VCaP (cell line): ENCODE measurements around the gene CREB3L2.
"Not testable (repeated sequence)": the region's sequence is repeated elsewhere in the genome, so short reads cannot be mapped to it uniquely, and the experiment has no call there.

Experiments
- H3K27ac ChIP-seq: fragments of 450-650 bp; 2 replicates; pipeline ENCODE4 v1.5.1; 2017
- TF ChIP-seq, protein P1 (sequence below): fragments of 450-650 bp; conservative IDR thresholded peaks from 2 replicates; pipeline ENCODE4 v1.5.1; 2017; ENCODE audit warnings: mild to moderate bottlenecking, moderate library complexity

CREB3L2 gene

DNA sequence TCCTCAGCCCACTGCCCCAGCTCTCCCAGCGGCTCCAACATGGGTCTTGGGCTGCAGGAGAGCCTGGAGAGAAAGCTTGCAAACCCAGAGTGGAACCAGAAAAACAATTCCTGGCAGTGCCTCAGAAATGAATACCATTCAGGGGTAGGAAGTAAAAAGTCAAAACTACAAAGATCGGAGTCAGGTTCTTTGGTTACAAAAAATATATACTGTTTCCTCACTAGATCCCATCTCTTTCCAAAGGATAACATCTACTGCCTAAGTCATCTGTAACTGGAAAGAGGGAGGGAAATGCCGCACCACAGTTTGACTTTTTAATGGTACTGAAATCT, 14.9 kb downstream of the CREB3L2 start:
- TF ChIP-seq, protein P1, sequence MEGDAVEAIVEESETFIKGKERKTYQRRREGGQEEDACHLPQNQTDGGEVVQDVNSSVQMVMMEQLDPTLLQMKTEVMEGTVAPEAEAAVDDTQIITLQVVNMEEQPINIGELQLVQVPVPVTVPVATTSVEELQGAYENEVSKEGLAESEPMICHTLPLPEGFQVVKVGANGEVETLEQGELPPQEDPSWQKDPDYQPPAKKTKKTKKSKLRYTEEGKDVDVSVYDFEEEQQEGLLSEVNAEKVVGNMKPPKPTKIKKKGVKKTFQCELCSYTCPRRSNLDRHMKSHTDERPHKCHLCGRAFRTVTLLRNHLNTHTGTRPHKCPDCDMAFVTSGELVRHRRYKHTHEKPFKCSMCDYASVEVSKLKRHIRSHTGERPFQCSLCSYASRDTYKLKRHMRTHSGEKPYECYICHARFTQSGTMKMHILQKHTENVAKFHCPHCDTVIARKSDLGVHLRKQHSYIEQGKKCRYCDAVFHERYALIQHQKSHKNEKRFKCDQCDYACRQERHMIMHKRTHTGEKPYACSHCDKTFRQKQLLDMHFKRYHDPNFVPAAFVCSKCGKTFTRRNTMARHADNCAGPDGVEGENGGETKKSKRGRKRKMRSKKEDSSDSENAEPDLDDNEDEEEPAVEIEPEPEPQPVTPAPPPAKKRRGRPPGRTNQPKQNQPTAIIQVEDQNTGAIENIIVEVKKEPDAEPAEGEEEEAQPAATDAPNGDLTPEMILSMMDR: no peak
- no peak overlapping the region for H3K27ac ChIP-seq

DNA sequence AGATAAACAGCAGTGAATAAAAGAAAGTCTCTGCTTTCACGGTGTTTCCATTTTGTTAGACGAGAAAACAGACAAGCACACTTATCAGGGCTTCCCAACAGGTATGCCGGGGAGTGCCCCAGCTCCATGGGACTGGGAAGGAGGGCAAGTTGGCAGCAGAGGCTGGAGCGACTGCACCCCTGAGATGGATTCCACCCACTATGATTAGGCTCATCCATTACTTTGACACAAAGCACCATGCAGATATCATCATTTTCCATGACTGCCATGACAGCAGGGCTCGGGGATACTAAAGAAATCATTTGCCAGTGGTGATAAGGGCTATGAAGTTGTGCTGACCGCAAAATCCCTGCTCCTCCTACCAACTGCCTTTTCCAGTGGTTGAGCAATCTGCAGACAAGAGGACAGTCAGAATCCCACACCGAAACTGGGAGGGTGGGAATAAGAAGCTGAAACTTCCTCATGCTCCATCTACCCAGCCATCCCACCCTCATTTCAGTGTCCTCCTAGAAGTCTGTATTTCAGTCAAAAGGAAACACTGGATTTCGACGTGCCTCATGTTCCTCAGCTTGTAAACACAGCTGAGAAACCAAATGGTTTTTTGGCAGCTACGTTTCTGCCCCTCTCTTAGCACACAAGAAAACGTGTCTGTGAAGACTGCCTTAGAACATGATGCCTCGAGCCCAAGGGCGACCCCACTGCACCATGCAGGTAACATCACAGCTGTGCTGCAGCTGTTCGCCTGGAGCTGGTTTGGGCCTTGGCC, 15.5 kb downstream of the CREB3L2 start:
- TF ChIP-seq, protein P1: no peak
- H3K27ac ChIP-seq: no peak overlapping the region

DNA sequence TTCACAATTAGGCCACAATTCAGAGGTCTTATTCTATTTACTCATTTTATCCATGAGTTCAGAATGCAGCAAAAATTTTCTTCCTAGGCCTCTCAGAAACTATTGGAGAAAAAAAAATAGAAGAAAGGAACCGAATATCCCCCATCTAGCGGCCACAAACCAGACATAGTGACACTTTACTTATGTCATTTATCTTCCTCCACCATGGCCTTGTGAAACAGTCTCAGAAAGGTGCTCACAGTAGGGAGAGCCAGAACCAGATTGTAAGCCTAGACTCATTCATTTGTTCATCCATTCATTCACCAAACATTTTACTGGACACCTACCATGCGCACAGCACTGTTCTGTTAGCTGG, 16.0 kb downstream of the CREB3L2 start:
- TF ChIP-seq, protein P1: no peak
- H3K27ac ChIP-seq: no peak overlapping the region

DNA sequence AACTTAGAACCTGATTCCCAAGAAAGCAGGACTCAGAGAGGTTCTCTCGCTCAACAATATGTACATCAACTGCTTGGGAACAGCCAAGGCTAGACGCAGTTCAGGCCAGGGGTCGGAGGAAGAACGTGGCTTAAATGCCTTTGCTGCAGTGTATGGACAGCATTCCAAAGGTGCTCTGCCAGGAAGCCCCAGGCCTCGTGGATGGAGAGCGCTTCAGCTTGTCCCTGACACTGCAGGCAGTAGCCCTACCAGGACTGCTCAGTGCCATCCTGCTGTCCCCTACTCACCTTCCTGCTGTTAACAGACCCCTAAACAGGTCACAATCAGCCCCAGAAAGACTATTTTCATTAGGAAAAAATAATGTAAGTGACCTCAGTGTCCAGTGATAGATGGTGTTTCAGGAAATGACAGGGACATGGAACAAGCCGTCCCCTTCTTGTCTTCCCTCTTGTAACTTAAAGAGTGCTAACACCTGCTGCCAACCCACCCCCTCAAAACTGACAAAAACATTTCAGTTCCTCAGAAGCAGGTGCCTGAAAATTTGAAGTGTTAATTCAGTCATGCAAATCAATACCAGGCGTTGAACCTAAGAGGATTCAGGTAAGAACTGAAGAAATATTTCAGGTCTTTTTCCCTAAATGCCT, 16.5 kb downstream of the CREB3L2 start:
- TF ChIP-seq, protein P1: no peak
- H3K27ac ChIP-seq: no peak overlapping the region

DNA sequence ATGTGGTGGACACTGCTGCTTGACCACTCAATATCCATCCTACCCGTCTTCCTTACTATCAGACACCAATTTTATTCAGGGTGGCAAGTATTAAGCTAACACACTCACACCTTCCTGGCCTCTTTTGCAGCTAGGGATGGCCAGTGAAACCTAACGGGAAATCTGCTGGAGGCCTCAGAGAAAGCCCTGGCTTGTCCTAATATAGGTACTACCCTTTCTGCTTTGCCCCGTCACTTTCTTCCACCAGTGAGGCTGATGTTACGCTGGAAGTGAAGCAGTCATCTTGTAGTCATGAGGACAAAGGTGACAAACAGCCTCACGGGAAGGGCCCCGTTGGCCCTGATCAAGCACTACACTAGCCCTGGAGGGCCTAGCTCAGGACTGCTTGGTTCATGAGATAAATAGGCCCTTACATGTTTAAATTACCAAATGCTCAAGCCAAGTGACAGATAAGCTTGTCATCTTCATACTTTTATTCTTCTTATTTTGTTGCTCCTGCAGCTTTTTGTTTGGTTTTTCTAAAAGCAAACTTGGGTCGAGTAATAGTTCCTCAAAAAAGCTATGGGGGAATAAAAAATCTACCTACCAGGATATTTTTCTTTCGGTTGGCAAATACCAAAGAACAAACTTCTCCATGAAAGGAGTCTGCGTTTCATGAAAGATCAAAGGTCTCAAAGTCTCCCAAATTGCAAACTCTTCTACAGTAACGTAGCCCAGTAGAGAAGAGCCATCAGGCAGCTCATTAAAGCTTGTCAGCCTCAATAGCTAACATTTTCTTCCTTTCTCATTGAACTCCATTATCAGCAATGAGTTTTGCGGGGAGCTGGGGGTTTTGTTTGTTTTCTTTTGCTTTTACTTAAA, 17.5 kb downstream of the CREB3L2 start:
- no peak overlapping the region; the same call in 1 of the 2 replicates for H3K27ac ChIP-seq
- TF ChIP-seq, protein P1: no peak

DNA sequence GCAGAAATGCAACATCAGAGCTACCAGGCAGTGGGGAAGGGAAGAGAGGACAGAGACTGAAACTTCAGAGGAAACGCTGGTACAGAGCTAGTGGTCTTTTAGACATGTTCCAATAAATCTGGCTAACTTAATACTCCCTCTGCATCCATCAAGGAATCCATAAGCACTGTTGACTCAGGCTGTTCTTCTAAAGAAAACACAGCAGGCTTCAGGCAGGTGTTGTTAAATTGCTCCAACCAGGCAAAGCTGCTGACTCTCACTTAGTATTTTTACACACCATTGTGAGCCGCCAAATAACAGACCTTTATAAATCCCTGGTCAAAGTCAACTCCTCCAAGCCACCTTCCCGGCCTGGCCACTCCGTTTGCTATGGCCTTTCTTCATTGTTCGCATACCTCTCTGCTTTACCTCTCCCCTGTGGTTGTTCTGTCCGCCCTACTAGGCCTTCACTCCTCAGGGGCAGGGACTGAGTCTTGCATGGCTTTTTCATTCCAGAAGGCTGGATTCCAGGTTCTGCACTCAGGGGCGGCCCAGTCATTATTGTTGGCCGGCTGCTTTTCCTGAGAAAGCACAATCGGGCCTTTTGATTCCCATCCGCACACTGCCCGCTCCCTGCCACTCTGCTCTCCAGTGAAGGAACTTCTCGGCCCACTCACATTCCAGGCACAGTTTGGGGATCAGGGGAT, 18.4 kb downstream of the CREB3L2 start:
- peak overlapping the region; percentile 36 for H3K27ac ChIP-seq
- TF ChIP-seq, protein P1: no peak

DNA sequence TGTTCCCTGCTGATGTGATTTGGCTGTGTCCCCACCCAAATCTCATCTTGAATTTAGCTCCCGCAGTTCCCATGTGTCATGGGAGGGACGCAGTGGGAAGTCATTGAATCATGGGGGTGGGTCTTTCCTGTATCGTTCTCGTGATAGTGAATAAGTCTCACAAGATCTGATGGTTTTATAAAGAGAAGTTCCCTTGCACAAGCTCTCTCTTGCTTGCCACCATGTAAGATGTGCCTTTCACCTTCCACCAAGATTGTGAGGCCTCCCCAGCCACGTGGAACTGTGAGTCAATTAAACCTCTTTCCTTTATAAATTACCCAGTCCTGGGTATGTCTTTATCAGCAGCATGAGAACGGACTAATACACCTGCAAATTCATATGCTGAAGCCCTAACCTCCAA, 19.5 kb downstream of the CREB3L2 start:
- not testable (repeated sequence) for H3K27ac ChIP-seq
